Ovary (tissue), 9 donors: ENCODE measurements around the gene GJA4. TPM values are rescaled to one million over a fixed set of nuclear protein-coding genes. Genes with fewer than 3 reads are reported as not detected.

Source experiments
- DNase-seq, 5 donors: peaks; one replicate each; pipeline ENCODE4 v3.0.0-alpha.2; 2019 to 2020
- H3K27ac ChIP-seq, 2 donors: fragments of 200-600 bp; one replicate each; pipeline versions ENCODE4 v1.5.1 to v1.8.0; 2019 to 2022
- H3K27me3 ChIP-seq: fragments of 200-600 bp; one replicate; pipeline ENCODE4 v1.8.0; 2022
- H3K36me3 ChIP-seq: fragments of 200-600 bp; sonication (generic); one replicate; pipeline ENCODE4 v1.5.1; 2019
- H3K4me1 ChIP-seq: one replicate; pipeline ENCODE4 v1.8.1; 2013; ENCODE audit warnings: mild to moderate bottlenecking, moderate library complexity; ENCODE audit not compliant: insufficient read depth
- H3K4me3 ChIP-seq: fragments of 200-600 bp; sonication (generic); one replicate; pipeline ENCODE4 v1.5.1; 2017
- H3K9me3 ChIP-seq, 2 donors: fragments of 200-600 bp in 1 of 2; sonication (generic) in 1 of 2; one replicate each; pipeline versions ENCODE4 v1.5.1 to v1.8.1; 2013 to 2019; ENCODE audit warnings: mild to moderate bottlenecking in 1 of 2, moderate library complexity in 1 of 2
- EP300 ChIP-seq: sonication (generic); formaldehyde crosslinking; IDR thresholded peaks from one replicate; pipeline ENCODE4 v1.6.1; 2017; ENCODE audit warnings: antibody characterized with exemption
- POLR2A ChIP-seq: fragments of 450-650 bp; IDR thresholded peaks from one replicate; pipeline ENCODE4 v1.6.1; 2017; ENCODE audit warnings: antibody characterized with exemption, mild to moderate bottlenecking, moderate library complexity
- WGBS, 3 donors: extraction: QIAGEN DNeasy Blood & Tissue Kit in 1 of 3; methylation state at CpG; one replicate each; pipeline versions ENCODE4 v1.1.5 to v1.1.7; 2013 to 2017; 5-methylcytosine and 5-hydroxymethylcytosine counted together
- intact Hi-C, 4 donors: fragments of 100-400 bp; cut with DNase I; formaldehyde crosslinking; loops; one replicate each; pipeline versions ENCODE4 v1.11.0 to v1.15.1; 2022 to 2023
- polyA plus RNA-seq, 2 donors: library from polyadenylated mRNA; stranded (reverse); fragments of 200-250 nt in 1 of 2; fragments of 350-450 nt in 1 of 2; fragmentation: Illumina TruSeq in 1 of 2; extraction: RNeasy Lipid Tissue Mini Kit (QIAGEN cat#74804) in 1 of 2; gene quantifications; one replicate each; pipeline ENCODE4 v1.2.3, GENCODE V29; 2013 to 2014
- total RNA-seq, 7 donors: library from RNA; depleted of rRNA in 2 of 7; stranded (reverse); fragments of >200 nt in 2 of 7; fragmentation: NEBNext Ultra II Directional in 3 of 7; extraction: Animal tissue kit (Norgen Biotek cat#: 25700) in 3 of 7; gene quantifications; one replicate each; pipeline versions ENCODE4 v1.1.0 to v1.2.4, GENCODE V29; 2016 to 2023
- TF ChIP-seq, protein P1 (sequence below), 3 donors: fragments of 450-650 bp in 2 of 3; fragments of 200-600 bp in 1 of 3; IDR thresholded peaks; one replicate each; pipeline versions ENCODE4 v1.5.1 to v1.8.0; 2016 to 2022; ENCODE audit warnings: antibody characterized with exemption in 3 of 3, mild to moderate bottlenecking in 1 of 3
- donor health status: DM: no; HTN: no; CAD: no; lungs with moderate emphysema.
- donor health status: DM: no; HTN: no; CAD: no.
- donor health status: Bipolar disorder and iron deficiency.
- donor health status: DM: yes; HTN: yes; CAD: no.
- donor health status: DM: no; HTN: no; CAD: no.
- donor health status: DM: yes; HTN: yes; CAD: no.

GJA4 gene
- total and polyA plus RNA-seq, 9 donors = 4.9 to 149 (median 9.5) TPM

DNA sequence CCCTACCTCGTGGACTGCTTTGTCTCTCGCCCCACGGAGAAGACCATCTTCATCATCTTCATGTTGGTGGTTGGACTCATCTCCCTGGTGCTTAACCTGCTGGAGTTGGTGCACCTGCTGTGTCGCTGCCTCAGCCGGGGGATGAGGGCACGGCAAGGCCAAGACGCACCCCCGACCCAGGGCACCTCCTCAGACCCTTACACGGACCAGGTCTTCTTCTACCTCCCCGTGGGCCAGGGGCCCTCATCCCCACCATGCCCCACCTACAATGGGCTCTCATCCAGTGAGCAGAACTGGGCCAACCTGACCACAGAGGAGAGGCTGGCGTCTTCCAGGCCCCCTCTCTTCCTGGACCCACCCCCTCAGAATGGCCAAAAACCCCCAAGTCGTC, 2.0 kb downstream of the GJA4 start:
- Histone ChIP-seq H3K27me3 (no peaks in the 10 kb centered on the region), H3K36me3 (no peaks in the 10 kb centered on the region), H3K9me3 (no peaks in the 10 kb centered on the region), H3K4me3 (no peak overlapping the region), H3K4me1 (peaks cover 6% of the 10 kb centered on the region), H3K27ac (no peak overlapping the region)
- TF ChIP-seq, protein P1, sequence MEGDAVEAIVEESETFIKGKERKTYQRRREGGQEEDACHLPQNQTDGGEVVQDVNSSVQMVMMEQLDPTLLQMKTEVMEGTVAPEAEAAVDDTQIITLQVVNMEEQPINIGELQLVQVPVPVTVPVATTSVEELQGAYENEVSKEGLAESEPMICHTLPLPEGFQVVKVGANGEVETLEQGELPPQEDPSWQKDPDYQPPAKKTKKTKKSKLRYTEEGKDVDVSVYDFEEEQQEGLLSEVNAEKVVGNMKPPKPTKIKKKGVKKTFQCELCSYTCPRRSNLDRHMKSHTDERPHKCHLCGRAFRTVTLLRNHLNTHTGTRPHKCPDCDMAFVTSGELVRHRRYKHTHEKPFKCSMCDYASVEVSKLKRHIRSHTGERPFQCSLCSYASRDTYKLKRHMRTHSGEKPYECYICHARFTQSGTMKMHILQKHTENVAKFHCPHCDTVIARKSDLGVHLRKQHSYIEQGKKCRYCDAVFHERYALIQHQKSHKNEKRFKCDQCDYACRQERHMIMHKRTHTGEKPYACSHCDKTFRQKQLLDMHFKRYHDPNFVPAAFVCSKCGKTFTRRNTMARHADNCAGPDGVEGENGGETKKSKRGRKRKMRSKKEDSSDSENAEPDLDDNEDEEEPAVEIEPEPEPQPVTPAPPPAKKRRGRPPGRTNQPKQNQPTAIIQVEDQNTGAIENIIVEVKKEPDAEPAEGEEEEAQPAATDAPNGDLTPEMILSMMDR (IDR thresholded peaks at IDR 0.05) = no peak
- TF ChIP-seq POLR2A = no peak
- no peak for TF ChIP-seq EP300
- intact Hi-C loops = loop anchor here in 1 of 4 donors (5.0 kb wide), 1 partner anchor 58 kb away; no protein-coding TSS in a partner anchor
- WGBS, 3 donors = 83 to 89% (median 86%) methylated on average over 12 of the region's 12 CpGs
- DNase-seq = no peak

DNA sequence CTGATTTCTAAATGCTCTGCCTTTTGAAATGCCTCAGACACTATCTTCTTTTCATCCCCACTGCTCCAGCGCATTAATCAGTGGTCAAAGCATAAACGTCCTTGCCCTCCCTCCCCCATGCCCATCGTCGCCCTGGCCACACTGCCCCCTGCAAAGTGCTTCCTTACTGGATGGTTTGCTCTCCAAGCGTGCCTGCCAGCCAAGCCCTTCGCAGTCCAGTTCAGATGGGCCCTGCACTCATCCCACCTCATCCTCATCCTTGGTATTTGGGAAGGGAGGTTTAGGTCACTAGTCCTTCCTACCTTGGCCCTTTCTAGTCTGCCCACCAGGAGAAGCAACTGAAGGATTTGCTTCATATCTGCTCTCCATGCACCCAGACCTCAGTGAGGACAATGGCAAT, 3.1 kb downstream of the GJA4 start:
- H3K4me1 ChIP-seq = peaks cover 6% of the 10 kb centered on the region
- no peak overlapping the region for H3K27ac ChIP-seq
- H3K9me3 ChIP-seq = no peaks in the 10 kb centered on the region
- DNase-seq = no peak
- WGBS, 3 donors = 63 to 76% (median 66%) methylated on average over 6 of the region's 6 CpGs
- TF ChIP-seq, protein P1 (IDR thresholded peaks at IDR 0.05) = no peak
- TF ChIP-seq POLR2A (no peak), EP300 (no peak)
- peak overlapping the region; percentile 12 for H3K4me3 ChIP-seq
- no peaks in the 10 kb centered on the region for H3K36me3 ChIP-seq
- H3K27me3 ChIP-seq = no peaks in the 10 kb centered on the region
- intact Hi-C loops = no loop called here

DNA sequence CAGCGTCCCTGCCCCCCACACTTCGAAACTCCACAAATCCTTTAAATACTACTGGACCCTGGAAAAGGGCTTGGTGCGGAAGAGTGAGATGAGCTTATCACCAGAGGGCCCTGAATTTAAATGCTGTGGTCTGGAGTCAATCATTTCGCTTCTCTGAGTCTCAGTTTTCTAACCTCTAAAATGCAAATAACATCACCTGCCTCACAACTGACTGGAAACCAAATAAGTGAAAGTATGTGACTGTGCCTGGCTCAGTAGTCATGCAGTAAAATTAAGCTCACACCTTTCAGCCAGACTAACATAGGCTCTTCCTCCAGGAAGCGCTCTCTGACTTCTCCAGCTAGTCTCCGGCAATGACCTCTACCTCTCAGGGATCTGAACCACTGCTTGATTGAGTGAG, 4.2 kb downstream of the GJA4 start:
- Histone ChIP-seq H3K4me1 (peaks cover 6% of the 10 kb centered on the region), H3K27me3 (no peaks in the 10 kb centered on the region), H3K9me3 (no peaks in the 10 kb centered on the region), H3K4me3 (no peak overlapping the region), H3K27ac (no peak overlapping the region), H3K36me3 (no peaks in the 10 kb centered on the region)
- intact Hi-C loops = no loop called here
- DNase-seq = no peak
- WGBS, 3 donors = 80 to 93% (median 89%) methylated on average over 6 of the region's 6 CpGs
- TF ChIP-seq EP300 (no peak), POLR2A (no peak)
- TF ChIP-seq, protein P1 (IDR thresholded peaks at IDR 0.05) = no peak

DNA sequence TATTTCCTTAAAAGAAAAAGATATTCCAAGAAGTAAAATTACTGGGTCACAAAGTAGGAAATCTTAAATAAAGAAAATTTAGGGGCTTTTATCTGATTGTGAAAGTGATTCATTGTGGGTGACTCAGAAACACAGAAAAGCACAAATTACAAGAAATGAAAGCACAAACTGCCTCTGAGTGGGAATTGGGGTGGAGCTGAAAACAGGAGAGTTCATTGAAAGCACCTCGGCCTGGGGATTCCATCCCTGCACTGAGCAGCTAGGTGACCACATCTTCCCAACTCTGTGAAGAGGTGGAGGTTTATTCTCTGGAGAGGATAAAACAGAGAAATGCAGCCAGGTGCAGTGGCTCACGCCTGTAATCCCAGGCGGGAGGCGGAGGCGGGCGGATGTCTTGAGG, 7.4 kb downstream of the GJA4 start:
- TF ChIP-seq, protein P1 (IDR thresholded peaks at IDR 0.05) = no peak
- no peak for TF ChIP-seq POLR2A
- TF ChIP-seq EP300 = no peak
- Histone ChIP-seq H3K27me3 (no peaks in the 10 kb centered on the region), H3K9me3 (no peaks in the 10 kb centered on the region), H3K4me3 (no peak overlapping the region), H3K27ac (no peak overlapping the region), H3K36me3 (no peaks in the 10 kb centered on the region), H3K4me1 (peaks cover 6% of the 10 kb centered on the region)
- DNase-seq = no peak
- intact Hi-C loops = no loop called here
- WGBS, 3 donors = 67 to 79% (median 73%) methylated on average over 6 of the region's 6 CpGs

DNA sequence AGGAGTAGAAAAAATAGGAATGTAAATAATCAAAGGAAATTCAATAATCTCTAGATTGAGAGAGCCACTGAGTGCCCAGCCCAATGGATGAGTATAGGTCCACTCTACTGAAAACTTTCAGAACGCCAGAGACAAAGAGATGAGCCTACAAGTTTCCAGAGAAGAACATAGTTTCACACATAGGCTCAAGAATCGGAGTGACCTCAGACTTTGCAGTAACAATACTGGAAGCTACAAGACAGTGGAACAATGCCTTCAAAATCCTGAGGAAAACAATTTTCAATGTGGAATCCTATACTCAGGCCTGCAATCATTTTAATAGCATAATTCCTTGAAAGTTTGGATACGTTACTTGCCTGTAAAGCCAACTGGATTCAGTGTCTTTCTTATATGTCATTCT, 11.0 kb downstream of the GJA4 start:
- DNase-seq = no peak
- Histone ChIP-seq H3K27me3 (no peaks in the 10 kb centered on the region), H3K36me3 (no peaks in the 10 kb centered on the region), H3K9me3 (no peaks in the 10 kb centered on the region), H3K4me3 (no peak overlapping the region), H3K4me1 (peaks cover 3% of the 10 kb centered on the region), H3K27ac (no peak overlapping the region)
- intact Hi-C loops = no loop called here
- TF ChIP-seq, protein P1 (IDR thresholded peaks at IDR 0.05) = no peak
- TF ChIP-seq POLR2A = no peak
- no peak for TF ChIP-seq EP300
- WGBS, 3 donors = 91 to 97% (median 94%) methylated on average over 3 of the region's 3 CpGs
